Upper lobe of left lung (tissue), 4 donors: Measurements from ENCODE around the gene SLC2A11.

Experiments
- CTCF ChIP-seq, 6 experiments: fragments of 450-650 bp in 4 of 6; fragments of 200-600 bp in 2 of 6; sonication (generic) in 2 of 6; IDR thresholded peaks; one replicate each; pipeline ENCODE4 v1.5.1; 2016 to 2019; ENCODE audit warnings: antibody characterized with exemption in 6 of 6
- POLR2A ChIP-seq, 4 donors: fragments of 450-650 bp; IDR thresholded peaks; one replicate each; pipeline ENCODE4 v1.5.1; 2016 to 2017; ENCODE audit warnings: antibody characterized with exemption in 4 of 4, mild to moderate bottlenecking in 2 of 4

- TF ChIP-seq CTCF (IDR thresholded peaks at IDR 0.05) (peak in 4 of 6 experiments; percentile 14 to 49 (median 38)), POLR2A (IDR thresholded peaks at IDR 0.05) (no peak)
These were observed 4.4 kb downstream of the SLC2A11 start for GRCh38 chr22:23862103-23862502.
